ENCODE results near the gene ADAMTS2. TPM values are rescaled to one million over a fixed set of nuclear protein-coding genes. Genes with fewer than 3 reads are reported as not detected.

The ADAMTS2 gene
- total and polyA plus RNA-seq, 2 donors (not counting 3 experiments of a cell fraction or from before 2014, with no cell fraction given): not detected

DNA sequence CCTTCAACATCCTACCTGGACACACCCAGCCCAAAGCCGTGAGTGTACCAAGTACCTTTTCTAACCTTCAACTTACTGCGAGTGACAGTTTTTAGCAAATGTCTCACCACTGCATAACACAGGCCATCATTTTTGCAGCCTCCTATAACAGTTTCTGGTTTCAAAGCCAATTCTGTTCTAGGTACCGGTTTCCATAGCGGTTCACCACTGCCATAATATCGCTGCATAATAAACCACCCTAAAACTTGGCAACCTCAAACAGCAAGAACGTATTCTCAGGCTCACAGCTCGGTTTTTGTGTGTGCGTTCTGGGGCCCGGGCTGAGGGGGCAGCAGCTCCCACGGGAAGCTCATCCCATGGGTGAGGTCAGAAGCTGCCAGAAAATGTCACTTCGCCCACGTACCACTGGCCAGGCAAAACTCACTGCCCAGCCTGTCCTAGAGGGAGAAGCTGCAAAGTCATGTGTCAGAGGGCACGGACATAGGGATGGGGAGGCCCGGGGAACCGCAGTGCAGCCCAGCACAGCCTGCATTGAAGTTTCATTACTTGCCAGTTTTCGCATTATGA, 15.9 kb upstream of the ADAMTS2 start:
- no peak overlapping the region for H3K4me2 ChIP-seq (ENCODE audit: insufficient read depth, low read length)
- H3K79me2 ChIP-seq (ENCODE audit: control insufficient read depth, insufficient read depth, low read length): no peaks in the 10 kb centered on the region
- no peaks in the 10 kb centered on the region for H4K20me1 ChIP-seq (replicated peaks; ENCODE audit: control insufficient read depth, extremely low read depth, insufficient read depth, low read length)
- POLR2A ChIA-PET: no interaction called here
- FAIRE-seq (no peak), DNase-seq (ENCODE audit: low read depth, low spot score) (no peak)
- H3K4me3 ChIP-seq (replicated peaks in 1 of 3; ENCODE audit: insufficient read depth in 1 of 3, low read depth in 1 of 3, low read length in 3 of 3): no peak overlapping the region
- no peaks in the 10 kb centered on the region for H3K36me3 ChIP-seq (ENCODE audit: control insufficient read depth in 2 of 2, extremely low read depth in 1 of 2, insufficient read depth in 2 of 2, low read length in 2 of 2)
- dilution Hi-C loops (cut with MboI; ENCODE audit: extremely low pct_ligation_motif_present, low sequenced_read_pairs): no loop called here
- no peak overlapping the region for H2AFZ ChIP-seq (ENCODE audit: low read depth, low read length)
- no peaks in the 10 kb centered on the region for H3K27me3 ChIP-seq (ENCODE audit: control insufficient read depth in 2 of 2, insufficient read depth in 2 of 2, low read length in 2 of 2)
- TF ChIP-seq POLR2AphosphoS5 (IDR thresholded peaks at IDR 0.05; ENCODE audit: insufficient read depth, low read depth, low read length): no peak
- no peak for TF ChIP-seq FOS (IDR thresholded peaks at IDR 0.05; ENCODE audit: borderline replicate concordance, insufficient read depth, low read length)
- TF ChIP-seq JUN (IDR thresholded peaks at IDR 0.05; ENCODE audit: borderline replicate concordance, insufficient read depth, insufficient read length, low read depth): no peak
- TF ChIP-seq, protein P1, sequence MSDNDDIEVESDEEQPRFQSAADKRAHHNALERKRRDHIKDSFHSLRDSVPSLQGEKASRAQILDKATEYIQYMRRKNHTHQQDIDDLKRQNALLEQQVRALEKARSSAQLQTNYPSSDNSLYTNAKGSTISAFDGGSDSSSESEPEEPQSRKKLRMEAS (IDR thresholded peaks at IDR 0.05; ENCODE audit: insufficient read depth, insufficient read length): no peak
- no peak for TF ChIP-seq POLR2A (IDR thresholded peaks at IDR 0.05; ENCODE audit: low read depth, low read length)
- TF ChIP-seq, protein P2, sequence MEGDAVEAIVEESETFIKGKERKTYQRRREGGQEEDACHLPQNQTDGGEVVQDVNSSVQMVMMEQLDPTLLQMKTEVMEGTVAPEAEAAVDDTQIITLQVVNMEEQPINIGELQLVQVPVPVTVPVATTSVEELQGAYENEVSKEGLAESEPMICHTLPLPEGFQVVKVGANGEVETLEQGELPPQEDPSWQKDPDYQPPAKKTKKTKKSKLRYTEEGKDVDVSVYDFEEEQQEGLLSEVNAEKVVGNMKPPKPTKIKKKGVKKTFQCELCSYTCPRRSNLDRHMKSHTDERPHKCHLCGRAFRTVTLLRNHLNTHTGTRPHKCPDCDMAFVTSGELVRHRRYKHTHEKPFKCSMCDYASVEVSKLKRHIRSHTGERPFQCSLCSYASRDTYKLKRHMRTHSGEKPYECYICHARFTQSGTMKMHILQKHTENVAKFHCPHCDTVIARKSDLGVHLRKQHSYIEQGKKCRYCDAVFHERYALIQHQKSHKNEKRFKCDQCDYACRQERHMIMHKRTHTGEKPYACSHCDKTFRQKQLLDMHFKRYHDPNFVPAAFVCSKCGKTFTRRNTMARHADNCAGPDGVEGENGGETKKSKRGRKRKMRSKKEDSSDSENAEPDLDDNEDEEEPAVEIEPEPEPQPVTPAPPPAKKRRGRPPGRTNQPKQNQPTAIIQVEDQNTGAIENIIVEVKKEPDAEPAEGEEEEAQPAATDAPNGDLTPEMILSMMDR (IDR thresholded peaks at IDR 0.05; ENCODE audit: extremely low read depth in 1 of 2, insufficient read depth in 1 of 2, low read depth in 1 of 2, low read length in 2 of 2): no peak
- TF ChIP-seq EZH2 (IDR thresholded peaks at IDR 0.05; ENCODE audit: borderline replicate concordance, low read depth, low read length, severe bottlenecking): no peak
- no peak for TF ChIP-seq MYC (IDR thresholded peaks at IDR 0.05; ENCODE audit: low read depth, low read length)
- TF ChIP-seq GATA2 (IDR thresholded peaks at IDR 0.05; ENCODE audit: insufficient read depth, insufficient read length, low read depth, low read length): no peak
- no TSS peak for BruUV-seq (replicated peaks)
- H3K9ac ChIP-seq (replicated peaks; ENCODE audit: extremely low read depth, insufficient read depth, low read length): no peak overlapping the region
- intact Hi-C loops (cut with micrococcal nuclease): no loop called here
- H3K9me3 ChIP-seq (replicated peaks; ENCODE audit: control insufficient read depth, insufficient read depth, low read length): no peaks in the 10 kb centered on the region
- no peaks in the 10 kb centered on the region for H3K9me1 ChIP-seq (replicated peaks; ENCODE audit: control insufficient read depth, extremely low read depth, insufficient read depth, low read length)
- no peaks in the 10 kb centered on the region for H3K4me1 ChIP-seq (ENCODE audit: control insufficient read depth, extremely low read depth, insufficient read depth, low read length)
- H3K27ac ChIP-seq (ENCODE audit: insufficient read depth, low read depth, low read length): no peak overlapping the region
- CTCF ChIA-PET: no interaction called here
